DMS 273 (cell line): Measurements from ENCODE around the gene GSK3A.
A peak's percentile ranks its signal among the peaks of the same experiment; 100 is the strongest.

Experiments
- DNase-seq: peaks from one replicate; lab custom pipeline; 2025; ENCODE audit not compliant: unreplicated experiment; lab: John Stamatoyannopoulos, UW

The GSK3A gene

GRCh38 chr19:42249769-42250168 is 7.4 kb upstream of the GSK3A start:
- DNase-seq: no peak

- DNase-seq: no peak
Measured at GRCh38 chr19:42249149-42249750, 6.8 kb upstream of the GSK3A start.

- no peak for DNase-seq
Measured at GRCh38 chr19:42248270-42249148, 6.1 kb upstream of the GSK3A start.

- DNase-seq: no peak
Measured at GRCh38 chr19:42247640-42248199, 5.3 kb upstream of the GSK3A start.

GRCh38 chr19:42246922-42247639 is 4.7 kb upstream of the GSK3A start:
- DNase-seq: no peak

GRCh38 chr19:42246143-42246921 is 3.9 kb upstream of the GSK3A start:
- peak; percentile 94 for DNase-seq

GRCh38 chr19:42245231-42245630 is 2.8 kb upstream of the GSK3A start:
- no peak for DNase-seq

- DNase-seq: peak; percentile 99
Measured at GRCh38 chr19:42244347-42245220, 2.2 kb upstream of the GSK3A start.

- DNase-seq: peak; percentile 65
Measured at GRCh38 chr19:42242069-42242511, 312 bp downstream of the GSK3A start.

- DNase-seq: no peak
Measured at GRCh38 chr19:42241279-42241678, 1.1 kb downstream of the GSK3A start.

GRCh38 chr19:42239544-42240220 is 2.7 kb downstream of the GSK3A start:
- DNase-seq: no peak

GRCh38 chr19:42235181-42235580 is 7.2 kb downstream of the GSK3A start:
- DNase-seq: no peak

- DNase-seq: no peak
Measured at GRCh38 chr19:42234364-42234763, 8.0 kb downstream of the GSK3A start.

- DNase-seq: no peak
Measured at GRCh38 chr19:42233678-42234292, 8.6 kb downstream of the GSK3A start.

- DNase-seq: no peak
Measured at GRCh38 chr19:42233106-42233505, 9.3 kb downstream of the GSK3A start.

- no peak for DNase-seq
Measured at GRCh38 chr19:42232435-42232834, 10.0 kb downstream of the GSK3A start.

GRCh38 chr19:42230571-42230970 is 11.8 kb downstream of the GSK3A start:
- DNase-seq: no peak

- DNase-seq: peak; percentile 57
Measured at GRCh38 chr19:42229855-42230351, 12.5 kb downstream of the GSK3A start.
